HEK293 (cell line): Measurements from ENCODE around the gene IL4I1.
"Not testable (repeated sequence)": the region's sequence is repeated elsewhere in the genome, so short reads cannot be mapped to it uniquely, and the experiment has no call there.

Source experiments
- CTCF ChIA-PET: fragments of 350-600 bp; formaldehyde crosslinking; extraction: SDS; loops from one replicate; lab custom pipeline; 2021; ENCODE audit warnings: antibody characterized with exemption; lab: Yijun Ruan, JAX
- POLR2A ChIA-PET: fragments of 300-600 bp; formaldehyde crosslinking; extraction: SDS; loops from one replicate; lab custom pipeline; 2020; ENCODE audit warnings: antibody characterized with exemption, inconsistent platforms; lab: Yijun Ruan, JAX
- H3K27ac ChIP-seq: fragments of 200-500 bp; sonication (Bioruptor generic); 2 replicates; pipeline ENCODE4 v1.5.1; 2014; ENCODE audit warnings: low read depth, low read length, control low read depth, inconsistent platforms; ENCODE audit errors: extremely low read depth
- H3K36me3 ChIP-seq, 2 experiments: fragments of 200-500 bp in 1 of 2; sonication (Bioruptor generic) in 1 of 2; 1 replicate in 1 of 2; 2 replicates in 1 of 2; pipeline ENCODE4 v1.5.1; 2014 to 2017; ENCODE audit warnings: inconsistent platforms in 2 of 2, low read length in 2 of 2; ENCODE audit not compliant: control insufficient read depth in 2 of 2, insufficient read depth in 1 of 2
- H3K4me1 ChIP-seq: fragments of 200-500 bp; sonication (Bioruptor generic); 2 replicates; pipeline ENCODE4 v1.5.1; 2014; ENCODE audit warnings: mild to moderate bottlenecking, low read length, inconsistent platforms; ENCODE audit not compliant: control insufficient read depth, insufficient read depth
- H3K4me3 ChIP-seq: 2 replicates; pipeline ENCODE4 v1.5.1; 2011; ENCODE audit warnings: low read depth, mild to moderate bottlenecking, control low read depth, low read length, moderate library complexity
- H3K9me3 ChIP-seq: fragments of 200-500 bp; sonication (Bioruptor generic); 2 replicates; pipeline ENCODE4 v1.5.1; 2014; ENCODE audit warnings: low read depth, low read length, inconsistent platforms; ENCODE audit not compliant: control insufficient read depth, insufficient read depth
- GFI1B ChIP-seq: fragments of 450-650 bp; formaldehyde crosslinking; IDR thresholded peaks from 2 replicates; pipeline ENCODE4 v1.5.1; 2016; ENCODE audit warnings: missing biosample characterization, missing genetic modification characterization
- PRDM1 ChIP-seq: fragments of 450-650 bp; formaldehyde crosslinking; IDR thresholded peaks from 2 replicates; pipeline ENCODE4; 2016; ENCODE audit warnings: missing biosample characterization, missing genetic modification characterization
- PRDM6 ChIP-seq: fragments of 450-650 bp; formaldehyde crosslinking; IDR thresholded peaks from 2 replicates; pipeline ENCODE4 v1.5.1; 2017; ENCODE audit warnings: missing biosample characterization, missing genetic modification characterization
- TSHZ1 ChIP-seq: fragments of 450-650 bp; formaldehyde crosslinking; IDR thresholded peaks from 2 replicates; pipeline ENCODE4 v1.5.1; 2016; ENCODE audit warnings: missing biosample characterization, missing genetic modification characterization, borderline replicate concordance
- ZNF132 ChIP-seq: fragments of 450-650 bp; formaldehyde crosslinking; IDR thresholded peaks from 2 replicates; pipeline ENCODE4 v1.5.1; 2017; ENCODE audit warnings: missing biosample characterization, missing genetic modification characterization, borderline replicate concordance
- ZNF169 ChIP-seq: fragments of 450-650 bp; formaldehyde crosslinking; IDR thresholded peaks from 2 replicates; pipeline ENCODE4 v1.5.1; 2016; ENCODE audit warnings: missing biosample characterization, missing genetic modification characterization
- ZNF202 ChIP-seq: fragments of 450-650 bp; formaldehyde crosslinking; IDR thresholded peaks from 2 replicates; pipeline ENCODE4 v1.5.1; 2016; ENCODE audit warnings: missing biosample characterization, missing genetic modification characterization, borderline replicate concordance
- ZNF214 ChIP-seq: fragments of 450-650 bp; formaldehyde crosslinking; IDR thresholded peaks from 2 replicates; pipeline ENCODE4 v1.5.1; 2017; ENCODE audit warnings: missing biosample characterization, mild to moderate bottlenecking, missing genetic modification characterization, borderline replicate concordance
- ZNF223 ChIP-seq: fragments of 450-650 bp; formaldehyde crosslinking; IDR thresholded peaks from 2 replicates; pipeline ENCODE4 v1.5.1; 2016; ENCODE audit warnings: missing biosample characterization, missing genetic modification characterization
- ZNF335 ChIP-seq: fragments of 450-650 bp; formaldehyde crosslinking; conservative IDR thresholded peaks from 2 replicates; pipeline ENCODE4 v1.5.1; 2016; ENCODE audit warnings: missing biosample characterization, missing genetic modification characterization
- ZNF366 ChIP-seq: fragments of 450-650 bp; formaldehyde crosslinking; conservative IDR thresholded peaks from 2 replicates; pipeline ENCODE4 v1.5.1; 2016; ENCODE audit warnings: missing biosample characterization, missing genetic modification characterization
- ZNF404 ChIP-seq: fragments of 450-650 bp; formaldehyde crosslinking; IDR thresholded peaks from 2 replicates; pipeline ENCODE4 v1.5.1; 2017; ENCODE audit warnings: missing biosample characterization, missing genetic modification characterization
- ZNF423 ChIP-seq: fragments of 450-650 bp; formaldehyde crosslinking; IDR thresholded peaks from 2 replicates; pipeline ENCODE4 v1.5.1; 2016; ENCODE audit warnings: missing biosample characterization, missing genetic modification characterization
- ZNF514 ChIP-seq: fragments of 450-650 bp; formaldehyde crosslinking; IDR thresholded peaks from 2 replicates; pipeline ENCODE4 v1.5.1; 2016; ENCODE audit warnings: missing biosample characterization, missing genetic modification characterization
- ZNF548 ChIP-seq: fragments of 450-650 bp; formaldehyde crosslinking; IDR thresholded peaks from 2 replicates; pipeline ENCODE4 v1.5.1; 2016; ENCODE audit warnings: missing biosample characterization, missing genetic modification characterization
- ZNF555 ChIP-seq: fragments of 450-650 bp; formaldehyde crosslinking; conservative IDR thresholded peaks from 2 replicates; pipeline ENCODE4 v1.5.1; 2017; ENCODE audit warnings: missing biosample characterization, mild to moderate bottlenecking, missing genetic modification characterization, inconsistent platforms
- ZNF560 ChIP-seq: fragments of 450-650 bp; formaldehyde crosslinking; IDR thresholded peaks from 2 replicates; pipeline ENCODE4 v1.5.1; 2017; ENCODE audit warnings: missing biosample characterization, missing genetic modification characterization, borderline replicate concordance
- ZNF596 ChIP-seq: fragments of 450-650 bp; IDR thresholded peaks from 2 replicates; pipeline ENCODE4 v1.5.0; 2018; ENCODE audit warnings: missing biosample characterization, mild to moderate bottlenecking, missing genetic modification characterization, moderate library complexity
- ZNF624 ChIP-seq: fragments of 450-650 bp; formaldehyde crosslinking; IDR thresholded peaks from 2 replicates; pipeline ENCODE4 v1.5.1; 2017; ENCODE audit warnings: missing biosample characterization, missing genetic modification characterization
- ZXDB ChIP-seq: fragments of 450-650 bp; formaldehyde crosslinking; IDR thresholded peaks from 2 replicates; pipeline ENCODE4 v1.5.1; 2016; ENCODE audit warnings: missing biosample characterization, missing genetic modification characterization
- TF ChIP-seq, protein P1 (sequence below): fragments of 450-650 bp; formaldehyde crosslinking; IDR thresholded peaks from 2 replicates; pipeline ENCODE4 v1.5.1; 2016; ENCODE audit warnings: missing biosample characterization, missing genetic modification characterization

The IL4I1 gene

DNA sequence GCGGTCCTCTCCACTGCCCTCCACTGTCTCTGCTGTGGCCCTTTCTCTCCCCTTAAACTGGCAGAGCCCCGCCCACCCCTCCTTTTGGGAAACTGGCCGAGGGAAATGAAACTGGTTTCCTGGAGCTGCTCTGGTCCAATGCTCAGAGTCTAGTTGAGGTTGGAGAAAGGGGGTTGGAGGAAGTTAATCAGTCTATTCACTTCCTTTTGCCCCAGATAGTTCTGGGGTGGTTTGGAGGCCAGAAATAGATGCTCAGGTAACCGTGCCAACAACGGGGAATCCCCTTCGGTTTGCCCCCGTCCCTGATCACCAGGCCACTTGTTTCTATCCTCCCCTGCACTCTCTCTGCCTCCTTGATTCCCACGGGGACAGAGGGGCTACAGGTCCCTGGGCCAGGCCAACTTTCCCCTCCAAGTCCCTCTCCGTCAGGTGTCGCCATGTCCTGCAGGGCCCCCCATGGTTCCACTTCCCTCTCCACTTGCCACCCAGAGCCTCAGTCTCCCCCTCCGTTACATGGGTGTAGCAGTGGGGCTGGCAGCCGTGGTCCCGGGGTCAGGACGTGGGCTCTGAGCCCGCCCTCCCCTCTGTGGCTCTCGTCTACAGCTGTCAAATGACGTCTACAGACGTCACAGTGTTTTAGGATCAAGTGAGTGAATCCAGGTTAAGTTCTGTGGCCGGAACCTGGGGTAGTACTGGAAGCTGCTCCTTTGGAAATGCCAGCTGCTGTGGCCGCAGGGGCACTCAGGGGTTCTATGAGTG, at the start of gene IL4I1:
IL4I1 (minus strand) TSS at position 25 of the 759 bp plus-strand sequence. CDS start 727 bp downstream, outside the sequence.
- Histone ChIP-seq H3K4me1 (no peaks in the 10 kb centered on the region), H3K4me3 (no peak within 1 kb of the TSS), H3K9me3 (no peaks in the 10 kb centered on the region), H3K36me3 (no peaks in the 10 kb centered on the region), H3K27ac (no peak within 1 kb of the TSS)
- TF ChIP-seq ZNF366 (tag by site-specific recombination) (0 out of 2 replicates have a peak, but pooled peaks have one; percentile 13), ZNF214 (tag by site-specific recombination) (no peak)
- CTCF ChIA-PET, result no interaction called here
- POLR2A ChIA-PET, result no interaction called here

GRCh38 chr19:49946415-49946814, 49.7 kb upstream of the IL4I1 start:
- POLR2A ChIA-PET, result no interaction called here
- CTCF ChIA-PET, result interaction anchor here (2.1 kb wide), 1 partner anchor 38 kb away, joined by 7 read pairs; no protein-coding TSS in a partner anchor
- no peaks in the 10 kb centered on the region for H3K9me3 ChIP-seq
- 0 out of 2 replicates have a peak, but pooled peaks cover 2% of the 10 kb centered on the region for H3K4me1 ChIP-seq
- no peak overlapping the region for H3K27ac ChIP-seq
- H3K36me3 ChIP-seq, result no peaks in the 10 kb centered on the region
- no peak overlapping the region for H3K4me3 ChIP-seq
- TF ChIP-seq ZNF335 (tag by site-specific recombination) (no peak), ZNF560 (no peak)

GRCh38 chr19:49944567-49944966, 47.9 kb upstream of the IL4I1 start:
- H3K36me3 ChIP-seq, H3K4me1 ChIP-seq, H3K4me3 ChIP-seq, H3K27ac ChIP-seq, H3K9me3 ChIP-seq, CTCF ChIA-PET: not testable (repeated sequence)
- POLR2A ChIA-PET, result interaction anchor here (0.7 kb wide), 1 partner anchor 59 kb away, joined by 3 read pairs; no protein-coding TSS in a partner anchor

DNA sequence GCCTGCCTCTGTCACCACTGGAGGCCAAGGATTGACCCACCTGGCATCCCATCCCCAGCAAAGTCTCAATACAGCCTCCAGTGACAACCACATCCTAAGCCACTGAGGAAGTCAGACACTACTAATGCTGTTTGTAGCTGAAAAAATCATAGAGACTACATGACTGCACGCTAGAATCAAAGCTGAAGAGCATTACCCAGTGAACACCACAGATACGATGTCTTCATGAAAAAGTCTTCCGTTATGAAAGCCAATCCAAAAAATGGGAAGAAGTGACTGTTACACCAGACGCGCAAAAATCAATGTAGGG, 43.8 kb upstream of the IL4I1 start:
- CTCF ChIA-PET, result interaction anchor here (0.8 to 6.8 kb wide), 4 partner anchors 11 to 46 kb away, joined by 3 to 100 read pairs (median 4); partner anchors contain the start of gene NUP62
- POLR2A ChIA-PET, result no interaction called here
- TF ChIP-seq, protein P1, sequence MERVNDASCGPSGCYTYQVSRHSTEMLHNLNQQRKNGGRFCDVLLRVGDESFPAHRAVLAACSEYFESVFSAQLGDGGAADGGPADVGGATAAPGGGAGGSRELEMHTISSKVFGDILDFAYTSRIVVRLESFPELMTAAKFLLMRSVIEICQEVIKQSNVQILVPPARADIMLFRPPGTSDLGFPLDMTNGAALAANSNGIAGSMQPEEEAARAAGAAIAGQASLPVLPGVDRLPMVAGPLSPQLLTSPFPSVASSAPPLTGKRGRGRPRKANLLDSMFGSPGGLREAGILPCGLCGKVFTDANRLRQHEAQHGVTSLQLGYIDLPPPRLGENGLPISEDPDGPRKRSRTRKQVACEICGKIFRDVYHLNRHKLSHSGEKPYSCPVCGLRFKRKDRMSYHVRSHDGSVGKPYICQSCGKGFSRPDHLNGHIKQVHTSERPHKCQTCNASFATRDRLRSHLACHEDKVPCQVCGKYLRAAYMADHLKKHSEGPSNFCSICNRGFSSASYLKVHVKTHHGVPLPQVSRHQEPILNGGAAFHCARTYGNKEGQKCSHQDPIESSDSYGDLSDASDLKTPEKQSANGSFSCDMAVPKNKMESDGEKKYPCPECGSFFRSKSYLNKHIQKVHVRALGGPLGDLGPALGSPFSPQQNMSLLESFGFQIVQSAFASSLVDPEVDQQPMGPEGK, result no peak
- TF ChIP-seq PRDM1 (tag by site-specific recombination) (no peak), ZNF555 (tag by site-specific recombination) (no peak), ZNF202 (tag by site-specific recombination) (no peak), ZNF132 (no peak), ZNF624 (tag by site-specific recombination) (no peak), ZXDB (no peak), PRDM6 (tag by site-specific recombination) (no peak), ZNF223 (tag by site-specific recombination) (no peak), ZNF423 (no peak), ZNF169 (tag by site-specific recombination) (no peak), ZNF514 (tag by site-specific recombination) (no peak), GFI1B (tag by site-specific recombination) (no peak), ZNF548 (tag by site-specific recombination) (no peak), ZNF335 (tag by site-specific recombination) (no peak), ZNF404 (tag by site-specific recombination) (no peak), TSHZ1 (tag by site-specific recombination) (no peak), ZNF596 (tag by site-specific recombination) (no peak)

More for the DNA sequence above, 43.8 kb upstream of the IL4I1 start:
- H3K4me1 ChIP-seq, result peaks cover 3% of the 10 kb centered on the region; the same call in 1 of the 2 replicates
- H3K27ac ChIP-seq, result no peak overlapping the region
- no peaks in the 10 kb centered on the region for H3K9me3 ChIP-seq
- no peaks in the 10 kb centered on the region for H3K36me3 ChIP-seq
- H3K4me3 ChIP-seq, result no peak overlapping the region
